Activated naive CD4-positive, alpha-beta T cell (primary cell): Measurements from ENCODE around the gene TBC1D21.
"Not testable (repeated sequence)": the region's sequence is repeated elsewhere in the genome, so short reads cannot be mapped to it uniquely, and the experiment has no call there.

ENCODE experiments used
- DNase-seq, 4 experiments: peaks; one replicate each; lab custom pipeline; 2025; lab: John Stamatoyannopoulos, UW

The TBC1D21 gene

GRCh38 chr15:73930371-73930770, 57.0 kb downstream of the TBC1D21 start:
- no peak for DNase-seq

DNA sequence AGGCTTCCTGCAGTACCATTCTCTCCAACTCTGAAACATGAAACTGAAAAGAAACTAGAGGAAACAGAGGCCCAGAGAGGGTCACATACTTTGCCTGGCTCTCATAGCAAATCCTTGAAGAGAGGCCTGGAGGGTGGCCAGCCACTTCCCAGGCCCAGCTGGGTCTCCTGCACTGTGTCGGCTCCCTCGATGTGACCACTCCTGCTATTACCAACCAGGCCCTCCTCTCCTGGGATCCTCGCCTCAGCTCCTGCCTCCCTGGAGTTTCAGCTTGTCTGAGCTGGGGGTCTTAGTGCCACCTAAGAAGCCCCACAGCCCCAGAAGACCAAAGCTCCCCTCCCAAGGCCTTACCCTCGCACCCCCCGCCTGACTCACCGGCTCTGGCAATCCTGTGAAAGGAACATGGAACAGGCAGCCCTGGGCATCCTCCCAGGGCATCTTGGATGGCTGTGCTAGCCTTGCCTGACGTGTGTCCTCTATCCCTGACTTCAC, 57.5 kb downstream of the TBC1D21 start:
- no peak for DNase-seq

DNA sequence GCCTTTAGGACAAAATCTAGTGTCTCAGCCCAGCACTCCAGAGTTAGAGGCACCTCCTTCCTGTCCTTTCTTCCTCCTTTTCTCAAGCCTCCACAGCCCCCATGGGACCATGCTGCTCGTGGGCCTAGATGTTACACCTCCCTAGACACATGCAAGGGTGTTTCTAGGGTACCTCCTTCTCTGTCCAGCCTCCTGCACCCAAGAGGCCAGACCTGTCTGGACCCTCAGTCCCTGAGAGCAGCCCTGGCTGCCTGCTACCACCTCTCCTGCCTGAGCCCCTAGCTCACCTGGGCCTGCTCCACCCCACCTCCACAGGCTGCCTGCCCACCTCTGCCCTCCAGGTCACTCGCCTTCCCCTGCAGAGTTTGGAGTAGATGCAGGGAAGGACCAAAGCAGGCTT, 58.1 kb downstream of the TBC1D21 start:
- no peak for DNase-seq

- DNase-seq: no peak
Observed at GRCh38 chr15:73932381-73933191, 59.2 kb downstream of the TBC1D21 start.

- DNase-seq: no peak
Observed at GRCh38 chr15:73934281-73934680, 60.9 kb downstream of the TBC1D21 start.

DNA sequence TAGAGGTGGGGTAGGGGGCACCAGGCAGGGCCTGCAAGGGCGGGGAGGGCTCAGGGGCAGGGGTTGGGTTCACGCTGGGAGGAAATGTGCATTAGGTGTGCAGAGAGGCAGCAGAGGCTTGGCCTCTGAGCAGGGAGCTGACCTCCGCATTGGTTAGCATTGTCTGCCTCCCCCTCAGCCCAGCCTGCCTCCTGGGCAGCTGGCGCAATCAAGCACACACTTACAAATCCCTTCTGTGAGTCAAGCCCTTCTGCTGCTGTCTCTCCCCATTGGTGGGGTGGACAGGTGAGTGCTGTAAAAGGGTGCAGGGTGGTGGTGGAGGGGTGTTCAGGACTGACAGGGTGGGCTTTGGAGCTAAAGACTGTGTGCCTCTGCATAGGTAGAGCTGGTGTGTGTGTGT, 62.2 kb downstream of the TBC1D21 start:
- DNase-seq: no peak

- DNase-seq: no peak
Observed at GRCh38 chr15:73936181-73936580, 62.8 kb downstream of the TBC1D21 start.

- DNase-seq: no peak
Observed at GRCh38 chr15:73936588-73937290, 63.4 kb downstream of the TBC1D21 start.

GRCh38 chr15:73937296-73937695, 63.9 kb downstream of the TBC1D21 start:
- DNase-seq: no peak

DNA sequence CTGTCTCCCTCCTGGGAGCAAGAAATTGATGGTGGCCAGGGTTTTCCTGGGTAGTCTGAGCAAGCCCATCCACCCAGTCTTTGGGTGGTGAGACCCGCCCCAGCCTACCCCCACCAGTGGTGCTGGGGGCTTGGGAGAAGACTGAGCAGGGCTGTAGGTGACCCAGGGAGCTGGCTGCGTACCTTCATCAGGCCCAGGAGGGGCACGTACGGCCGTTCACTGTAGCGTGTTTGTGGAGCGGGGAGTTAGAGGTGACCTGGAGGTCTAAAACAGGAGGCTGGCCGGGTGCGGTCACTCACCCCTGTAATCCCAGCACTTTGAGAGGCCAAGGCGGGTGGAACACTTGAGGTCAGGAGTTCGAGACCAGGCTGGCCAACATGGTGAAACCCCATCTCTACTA, 64.4 kb downstream of the TBC1D21 start:
- DNase-seq: no peak

DNA sequence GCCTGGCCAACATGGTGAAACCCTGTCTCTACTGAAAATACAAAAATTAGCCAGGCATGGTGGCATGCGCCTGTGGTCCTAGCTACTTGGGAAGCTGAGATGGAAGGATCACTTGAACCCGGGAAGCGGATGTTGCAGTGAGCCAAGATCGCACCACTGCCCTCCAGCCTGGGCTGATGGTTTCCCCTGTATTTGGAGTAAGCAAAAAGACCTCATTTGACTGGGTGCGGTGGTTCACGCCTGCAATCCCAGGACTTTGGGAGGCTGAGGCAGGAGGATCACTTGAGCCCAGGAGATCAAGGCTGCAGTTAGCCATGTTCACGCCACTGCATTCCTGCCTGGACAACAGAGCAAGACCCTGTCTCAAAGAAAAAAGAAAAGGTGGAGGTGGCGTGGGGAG, 65.2 kb downstream of the TBC1D21 start:
- DNase-seq: not testable (repeated sequence)
